Measurements from ENCODE around the gene PSTPIP2.
A peak's percentile ranks its signal among the peaks of the same experiment; 100 is the strongest.
"Not testable (repeated sequence)": the region's sequence is repeated elsewhere in the genome, so short reads cannot be mapped to it uniquely, and the experiment has no call there.

Gene PSTPIP2

DNA sequence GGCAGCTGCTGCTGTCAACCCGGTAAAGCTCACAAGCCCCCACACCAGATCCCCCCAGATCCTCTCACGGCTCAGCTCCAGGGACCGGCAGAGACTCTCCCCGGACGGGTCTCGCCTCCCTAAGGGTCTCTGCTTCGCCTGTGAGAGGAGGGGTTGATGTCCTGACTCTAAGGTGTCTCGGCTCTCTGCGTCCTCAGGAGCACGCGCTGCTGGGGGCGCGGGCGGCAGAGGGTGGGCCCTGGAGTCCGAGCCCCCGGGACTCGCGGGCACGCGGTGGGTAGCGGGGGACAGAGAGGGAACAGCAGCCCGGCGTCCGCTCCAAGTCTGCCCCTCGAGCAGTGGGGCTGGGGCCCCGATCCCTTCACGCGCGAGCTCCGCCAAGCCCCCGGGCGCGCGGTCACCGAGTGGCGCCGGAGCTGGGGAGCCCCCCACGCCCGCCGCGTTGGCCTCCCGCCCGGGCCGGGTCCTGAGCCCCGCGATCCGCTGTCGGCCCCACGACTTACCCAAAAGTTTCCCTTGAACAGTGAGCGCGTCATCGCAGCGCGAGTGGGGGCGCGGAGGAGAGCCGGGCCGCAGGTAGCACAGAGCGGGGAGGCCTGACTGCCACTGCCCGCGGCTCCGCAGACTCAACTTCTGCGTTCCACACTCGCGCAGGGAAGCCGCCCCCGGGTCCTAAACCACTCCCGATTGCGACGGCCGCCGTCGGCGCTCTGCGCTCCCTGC lies at the start of gene PSTPIP2:
Gene PSTPIP2, minus strand, starts transcription at position 608 of the 723 bp plus-strand sequence. Its CDS starts 72 bp downstream, at position 536.
- DNase-seq = no peak

- no peak for DNase-seq
Measured at GRCh38 chr18:46113751-46114150, 41.7 kb upstream of the PSTPIP2 start.

DNA sequence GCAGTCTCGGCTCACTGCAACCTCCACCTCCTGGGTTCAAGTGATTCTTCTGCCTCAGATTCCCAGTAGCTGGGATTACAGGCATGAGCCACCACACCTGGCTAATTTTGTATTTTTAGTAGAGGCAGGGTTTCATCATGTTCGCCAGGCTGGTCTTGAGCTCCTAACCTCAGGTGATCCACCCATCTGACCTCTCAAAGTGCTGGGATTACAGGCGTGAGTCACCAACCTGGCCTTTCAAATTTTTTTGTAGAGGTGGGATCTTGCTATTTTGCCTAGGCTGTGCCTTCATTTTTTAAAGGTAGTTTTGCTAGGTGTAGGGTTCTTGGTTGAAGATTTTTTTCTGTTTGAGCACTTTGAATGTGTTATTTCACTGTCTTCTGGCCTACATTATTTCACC lies 38.3 kb upstream of the PSTPIP2 start:
- DNase-seq = no peak

GRCh38 chr18:46109386-46109785 lies 37.3 kb upstream of the PSTPIP2 start:
- no peak for DNase-seq

DNA sequence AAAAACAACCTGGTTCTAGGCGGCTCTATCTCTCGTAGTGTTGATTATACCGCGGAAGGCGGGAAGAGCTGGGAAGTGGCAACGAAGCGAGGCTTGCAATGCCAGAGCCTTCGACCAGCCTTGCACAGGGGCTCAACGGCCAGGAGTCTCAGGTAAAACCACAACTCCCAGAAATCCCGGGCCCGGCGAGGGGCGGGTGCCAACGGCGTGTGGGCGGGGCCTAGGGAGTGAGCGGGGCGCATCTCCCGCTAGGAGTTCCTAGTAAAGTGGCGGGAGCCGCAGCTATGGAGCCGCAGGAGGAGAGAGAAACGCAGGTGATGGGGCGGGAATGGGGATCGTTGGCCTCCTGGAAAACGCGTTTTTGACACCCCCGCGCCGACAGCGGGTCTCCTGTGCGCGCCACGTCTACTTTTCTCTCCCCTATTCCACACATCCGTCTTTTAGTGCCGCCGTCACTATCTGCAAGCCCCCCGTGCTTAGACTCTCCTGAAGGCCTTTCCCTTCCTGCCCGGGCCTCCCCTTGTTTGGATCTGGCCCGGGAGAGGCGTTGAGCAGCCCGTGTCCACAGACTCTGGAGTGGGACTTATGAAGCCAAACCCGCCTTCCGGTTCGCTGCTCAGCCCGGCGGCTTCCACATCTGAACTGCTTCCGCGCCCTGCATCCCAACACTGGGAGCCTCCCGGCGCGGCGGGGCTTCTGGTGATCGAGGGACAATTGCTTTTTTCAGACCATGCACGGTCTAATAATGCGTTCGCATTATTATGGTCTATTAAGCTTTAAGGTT lies 32.3 kb upstream of the PSTPIP2 start, which contains the start of gene HAUS1:
Gene HAUS1, plus strand, starts transcription at position 258 of the 784 bp plus-strand sequence. Its CDS starts 27 bp downstream, at position 285.
- peak; percentile 19 for DNase-seq

GRCh38 chr18:46099463-46099862 lies 27.4 kb upstream of the PSTPIP2 start:
- no peak for DNase-seq

DNA sequence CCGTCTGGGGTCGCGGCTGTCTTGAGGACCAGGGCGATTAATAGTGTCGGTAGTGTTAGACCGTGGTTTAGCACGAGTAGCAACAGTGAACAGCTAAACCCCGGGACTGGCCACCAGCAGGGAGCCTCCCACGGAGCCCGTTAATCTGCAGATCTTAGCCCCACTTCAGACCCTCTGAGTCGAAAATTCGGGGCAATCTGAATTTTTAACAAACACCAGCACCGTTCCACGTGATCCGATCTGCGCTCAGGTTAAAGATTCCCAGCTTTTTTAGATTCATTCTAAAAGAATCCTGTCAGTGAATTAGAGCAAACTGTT lies 26.5 kb upstream of the PSTPIP2 start:
- DNase-seq = no peak

DNA sequence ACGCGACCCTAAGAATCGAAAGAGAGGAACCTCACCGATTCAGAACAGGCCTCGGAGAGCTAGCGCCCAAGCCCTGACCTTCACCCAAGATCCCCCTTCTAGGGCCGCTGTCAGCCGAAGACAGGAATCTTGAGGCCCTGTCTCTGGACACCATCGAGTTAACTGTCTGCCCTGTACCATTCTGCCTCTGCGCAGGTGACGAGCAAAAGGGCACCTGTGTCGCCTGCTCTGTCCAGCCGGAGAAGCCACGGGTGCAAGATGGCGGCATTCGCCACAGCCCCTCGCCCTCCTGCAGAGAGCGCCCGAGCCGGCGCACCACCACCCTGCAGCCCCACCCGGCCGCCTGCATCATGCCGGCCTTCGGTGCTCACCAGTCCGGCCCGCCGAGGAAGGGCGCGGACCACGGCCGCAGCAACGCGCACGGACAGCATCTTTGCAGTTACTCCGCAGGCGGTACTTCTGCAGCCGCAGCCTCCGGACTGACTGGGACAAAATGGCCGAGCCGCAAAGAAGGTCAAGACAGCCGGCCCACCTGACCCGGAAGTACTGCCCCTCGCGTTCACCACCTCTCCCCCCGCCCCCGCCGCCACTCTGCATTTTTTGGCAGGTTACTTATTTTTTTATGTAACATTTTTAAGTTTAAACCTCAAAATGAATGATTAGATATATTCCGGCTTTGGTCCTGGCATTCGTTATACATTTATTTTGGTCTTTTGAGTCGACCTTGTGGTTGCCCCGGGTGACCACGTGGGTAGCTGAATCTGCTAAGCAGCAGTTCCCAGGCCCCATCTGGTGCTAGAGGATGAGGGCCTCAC lies 25.9 kb upstream of the PSTPIP2 start, which contains the start of gene ATP5F1A:
Gene ATP5F1A, minus strand, starts transcription at position 496 of the 815 bp plus-strand sequence. Its CDS starts 65 bp downstream, at position 431.
- no peak for DNase-seq

- DNase-seq = no peak
Measured at GRCh38 chr18:46097431-46097800, 25.4 kb upstream of the PSTPIP2 start.

- no peak for DNase-seq
Measured at GRCh38 chr18:46096651-46097300, 24.7 kb upstream of the PSTPIP2 start.

GRCh38 chr18:46095532-46095931 lies 23.5 kb upstream of the PSTPIP2 start:
- DNase-seq = no peak

- not testable (repeated sequence) for DNase-seq
Measured at GRCh38 chr18:46088501-46088900, 16.4 kb upstream of the PSTPIP2 start.

- DNase-seq = no peak
Measured at GRCh38 chr18:46084431-46084830, 12.4 kb upstream of the PSTPIP2 start.

DNA sequence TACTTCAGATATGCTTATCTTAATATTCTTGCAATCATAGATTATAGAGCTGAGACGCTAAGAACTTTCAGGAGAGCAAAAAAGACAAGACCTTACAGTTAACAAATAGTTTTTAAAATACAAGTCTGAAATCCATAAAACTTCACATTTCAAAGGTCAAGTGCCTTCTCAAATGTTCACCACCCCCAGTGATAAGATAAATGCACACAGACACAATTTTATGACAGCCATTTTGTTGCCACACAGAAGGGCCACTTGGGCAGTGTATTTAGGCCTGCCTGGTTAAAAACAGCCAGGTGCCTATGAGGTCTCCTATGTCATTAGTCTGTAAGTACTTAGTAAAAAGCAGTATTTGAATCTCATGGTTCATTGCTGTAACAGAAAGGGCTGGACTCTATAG lies 8.1 kb upstream of the PSTPIP2 start:
- DNase-seq = no peak

DNA sequence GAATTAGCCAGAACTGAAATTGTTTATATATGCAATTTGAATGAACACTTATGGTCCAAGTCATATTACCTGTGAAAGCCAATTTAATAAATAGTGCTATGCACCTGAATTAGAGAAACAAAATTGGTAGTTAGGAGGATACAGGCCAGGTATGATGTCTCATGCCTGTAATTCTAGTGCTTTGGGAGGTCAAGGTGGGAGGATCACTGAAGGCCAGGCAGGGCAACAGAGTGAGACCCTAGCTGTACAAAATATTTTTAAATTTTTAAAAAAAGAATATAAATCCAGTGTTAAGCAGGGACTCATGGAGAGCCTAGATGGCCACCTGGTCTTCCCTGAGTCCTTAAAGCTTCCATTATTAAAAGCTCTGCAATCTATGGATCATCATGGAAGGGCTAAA lies 7.3 kb upstream of the PSTPIP2 start:
- no peak for DNase-seq

DNA sequence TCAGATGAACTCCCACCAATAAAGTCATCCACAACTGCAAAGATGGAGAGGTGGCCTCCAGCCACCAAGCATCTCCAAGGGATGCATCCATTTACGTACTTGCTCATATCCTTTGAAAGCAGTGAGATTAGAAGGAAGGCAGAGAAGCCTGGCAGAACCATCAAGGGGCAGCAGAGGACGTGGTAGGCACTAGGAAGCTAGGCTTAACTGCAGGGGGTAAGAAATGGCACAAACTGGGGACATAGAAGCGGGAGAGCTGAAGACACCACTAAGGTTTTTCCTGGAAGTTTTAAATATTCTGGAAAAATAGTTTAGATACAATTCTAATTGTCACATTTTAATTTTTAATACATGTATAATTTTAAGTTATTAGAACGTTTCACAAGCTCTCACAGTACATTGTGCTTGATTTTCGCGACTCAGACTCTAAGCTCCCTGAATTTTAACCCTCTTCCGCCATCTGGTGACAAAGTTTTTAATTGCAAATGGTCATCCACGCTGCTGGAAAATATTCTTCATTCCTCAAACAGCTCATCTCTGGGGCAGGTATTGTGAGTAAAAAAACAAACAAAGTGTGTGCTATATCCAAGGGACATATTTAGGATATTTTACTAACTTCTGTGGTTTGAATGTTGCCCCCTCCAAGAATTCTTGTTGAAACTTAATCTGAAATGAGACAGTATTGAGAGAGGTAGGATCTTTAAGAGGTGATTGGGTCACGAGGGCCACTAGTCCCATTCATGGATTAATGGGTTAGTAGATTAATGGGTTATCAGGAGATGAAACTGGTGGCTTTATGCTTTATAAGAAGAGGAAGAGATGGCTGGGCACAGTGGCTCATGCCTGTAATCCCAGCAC lies 1.6 kb upstream of the PSTPIP2 start:
- peak; percentile 19 for DNase-seq

DNA sequence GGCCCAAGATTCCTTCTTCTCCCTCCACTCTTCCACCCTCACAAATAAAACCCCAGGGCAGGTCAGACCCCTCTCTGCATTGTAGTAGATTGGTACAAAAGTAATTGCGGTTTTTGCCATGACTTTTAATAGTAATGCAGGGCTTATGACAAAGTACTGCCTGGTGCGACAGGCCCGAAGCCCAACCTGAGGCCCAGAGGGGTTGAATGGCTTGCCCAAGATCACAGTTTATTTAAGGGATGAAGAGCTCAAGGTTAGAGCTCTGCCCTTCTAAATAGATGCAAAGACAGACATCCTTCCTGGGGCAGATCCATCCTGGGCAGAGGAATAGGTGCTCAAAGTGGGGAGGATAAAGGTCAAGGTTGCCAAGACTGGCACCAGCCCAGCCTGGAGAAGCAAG lies 899 bp upstream of the PSTPIP2 start:
- no peak for DNase-seq

- DNase-seq = no peak
Measured at GRCh38 chr18:46072376-46072867, 362 bp upstream of the PSTPIP2 start.

DNA sequence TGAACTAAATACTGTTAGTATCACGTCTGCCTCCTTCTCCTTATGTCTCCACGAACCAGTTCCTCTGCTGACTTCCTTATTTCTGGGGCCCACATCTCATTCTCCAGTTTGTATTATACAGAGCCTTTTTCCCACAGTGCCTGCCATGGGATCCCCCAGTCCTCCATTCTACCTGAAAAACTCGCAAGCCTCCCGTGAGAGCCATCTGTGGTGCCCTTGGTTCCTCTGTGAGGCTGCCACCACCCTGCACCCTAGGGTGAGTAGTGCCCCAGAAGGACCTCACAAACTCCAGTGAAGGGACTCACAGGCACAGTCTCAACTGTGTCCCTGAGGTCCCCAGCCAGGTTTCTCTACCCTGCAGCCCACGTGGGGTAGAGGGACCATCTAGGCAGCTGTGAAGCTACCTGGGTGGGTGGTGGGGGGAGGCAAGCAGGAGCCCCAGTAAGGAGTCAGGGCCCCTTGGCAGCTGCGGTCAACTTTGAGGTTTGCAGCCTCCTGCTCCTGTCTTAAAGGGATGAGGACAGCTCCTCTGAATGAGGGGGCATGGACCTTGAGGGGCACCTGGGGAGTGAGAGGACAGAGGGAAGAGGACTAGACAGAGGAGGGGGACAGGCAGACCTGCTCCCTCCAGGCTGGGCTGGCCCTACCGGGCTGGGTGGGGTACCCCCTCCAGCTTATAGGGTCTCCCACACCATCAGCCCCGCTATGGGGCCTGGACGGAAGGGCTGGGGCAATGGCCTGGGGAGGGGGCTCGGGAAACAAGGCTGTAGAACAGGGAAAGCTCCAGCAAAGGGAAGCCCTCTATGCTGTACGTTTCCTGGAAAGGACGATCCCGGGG lies 1.0 kb downstream of the PSTPIP2 start:
- DNase-seq = peak; percentile 61

DNA sequence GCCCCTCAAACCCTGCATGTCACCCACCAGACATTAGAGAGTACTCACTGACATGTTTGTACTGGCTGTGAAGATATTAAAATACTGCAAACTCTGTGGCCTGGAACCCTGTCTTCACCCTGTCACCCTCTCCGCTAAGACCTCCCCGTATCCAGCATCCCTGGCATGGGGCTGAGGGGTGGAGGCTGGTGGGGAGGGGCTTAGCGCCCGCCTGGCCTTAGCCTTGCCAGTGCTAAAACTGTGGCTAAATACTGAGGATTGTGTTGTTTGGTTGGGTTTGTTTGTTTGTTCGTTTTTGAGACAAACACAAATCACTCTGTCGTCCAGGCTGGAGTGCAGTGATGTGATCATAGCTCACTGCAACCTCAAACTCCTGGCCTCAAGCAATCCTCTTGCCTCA lies 1.8 kb downstream of the PSTPIP2 start:
- no peak for DNase-seq

DNA sequence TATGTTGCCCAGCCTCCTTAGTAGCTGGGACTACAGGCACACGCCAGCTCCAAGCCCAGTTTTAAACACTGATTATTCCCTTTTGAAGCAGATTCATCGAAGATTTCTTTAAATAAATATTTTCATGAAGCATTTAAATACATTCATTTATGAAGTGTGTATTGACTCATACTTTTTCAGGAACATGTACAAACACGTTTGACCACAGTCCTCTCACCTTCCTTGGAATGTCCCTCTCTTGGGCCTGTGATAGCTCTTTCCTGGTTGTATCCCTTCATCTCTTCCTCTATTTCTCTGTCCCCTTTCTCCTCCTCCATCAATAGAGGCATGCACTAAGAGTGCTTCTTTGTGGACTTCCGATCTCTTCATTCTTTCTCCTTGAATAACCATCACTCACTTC lies 2.5 kb downstream of the PSTPIP2 start:
- no peak for DNase-seq
